Nephron (organoid): ENCODE data around the gene PON3.

Experiments
- H3K27ac Mint-ChIP-seq, 3 experiments: 2 replicates each; pipeline ENCODE4 v1.8.0; 2020; ENCODE audit warnings: mixed read lengths in 3 of 3, mild to moderate bottlenecking in 2 of 3, moderate library complexity in 1 of 3
- H3K27me3 Mint-ChIP-seq: 2 replicates; pipeline ENCODE4 v1.8.0; 2021; ENCODE audit warnings: low read depth, mild to moderate bottlenecking, moderate library complexity, mixed read lengths
- H3K36me3 Mint-ChIP-seq: 2 replicates; pipeline ENCODE4 v1.8.0; 2020; ENCODE audit warnings: low read depth, mixed read lengths
- H3K4me1 Mint-ChIP-seq: 2 replicates; pipeline ENCODE4 v1.8.0; 2020; ENCODE audit warnings: mixed read lengths
- H3K4me3 Mint-ChIP-seq, 3 experiments: 2 replicates each; pipeline ENCODE4 v1.8.0; 2020; ENCODE audit warnings: mild to moderate bottlenecking in 3 of 3, mixed read lengths in 3 of 3, moderate library complexity in 2 of 3
- H3K9me3 Mint-ChIP-seq: 2 replicates; pipeline ENCODE4 v1.8.0; 2020; ENCODE audit warnings: mixed read lengths
- CTCF ChIP-seq, 3 experiments: fragments of 200-600 bp; sonication (generic); IDR thresholded peaks; one replicate each; pipeline ENCODE4 v1.5.0; 2021; ENCODE audit warnings: antibody characterized with exemption in 3 of 3; ENCODE audit not compliant: unreplicated experiment in 3 of 3

Gene PON3

GRCh38 chr7:95334447-95334846 lies 61.7 kb downstream of the PON3 start:
- no peak overlapping the region for H3K27ac Mint-ChIP-seq
- H3K4me1 Mint-ChIP-seq = peaks cover 5% of the 10 kb centered on the region
- TF ChIP-seq CTCF (IDR thresholded peaks at IDR 0.05; ENCODE audit: unreplicated experiment in 3 of 3) = no peak
- no peaks in the 10 kb centered on the region for H3K27me3 Mint-ChIP-seq
- H3K9me3 Mint-ChIP-seq = no peaks in the 10 kb centered on the region
- H3K4me3 Mint-ChIP-seq = no peak overlapping the region
- no peaks in the 10 kb centered on the region for H3K36me3 Mint-ChIP-seq

GRCh38 chr7:95330961-95331337 lies 65.2 kb downstream of the PON3 start:
- H3K27me3 Mint-ChIP-seq = peaks cover 7% of the 10 kb centered on the region
- H3K27ac Mint-ChIP-seq = no peak overlapping the region
- H3K36me3 Mint-ChIP-seq = no peaks in the 10 kb centered on the region
- H3K9me3 Mint-ChIP-seq = peaks cover 7% of the 10 kb centered on the region
- H3K4me1 Mint-ChIP-seq = peaks cover 5% of the 10 kb centered on the region
- no peak overlapping the region for H3K4me3 Mint-ChIP-seq
- TF ChIP-seq CTCF (IDR thresholded peaks at IDR 0.05; ENCODE audit: unreplicated experiment in 3 of 3) = no peak

GRCh38 chr7:95330204-95330960 lies 65.8 kb downstream of the PON3 start:
- H3K27me3 Mint-ChIP-seq = peaks cover 9% of the 10 kb centered on the region
- no peak for TF ChIP-seq CTCF (IDR thresholded peaks at IDR 0.05; ENCODE audit: unreplicated experiment in 3 of 3)
- peaks cover 5% of the 10 kb centered on the region for H3K4me1 Mint-ChIP-seq
- H3K27ac Mint-ChIP-seq = no peak overlapping the region
- H3K36me3 Mint-ChIP-seq = no peaks in the 10 kb centered on the region
- no peak overlapping the region for H3K4me3 Mint-ChIP-seq
- peaks cover 7% of the 10 kb centered on the region for H3K9me3 Mint-ChIP-seq

GRCh38 chr7:95327356-95327755 lies 68.8 kb downstream of the PON3 start:
- Mint-ChIP-seq H3K36me3 (no peaks in the 10 kb centered on the region), H3K27me3 (peaks cover 16% of the 10 kb centered on the region), H3K9me3 (peaks cover 7% of the 10 kb centered on the region), H3K27ac (no peak overlapping the region), H3K4me3 (no peak overlapping the region), H3K4me1 (peaks cover 5% of the 10 kb centered on the region)
- no peak for TF ChIP-seq CTCF (IDR thresholded peaks at IDR 0.05; ENCODE audit: unreplicated experiment in 3 of 3)

GRCh38 chr7:95324431-95324830 lies 71.7 kb downstream of the PON3 start, which contains the start of gene PON1:
Gene PON1, minus strand, starts transcription at chr7:95324532. Its CDS starts 57 bp downstream, at chr7:95324475.
- Mint-ChIP-seq H3K4me1 (no peaks in the 10 kb centered on the region), H3K36me3 (no peaks in the 10 kb centered on the region), H3K27me3 (peaks cover 16% of the 10 kb centered on the region), H3K9me3 (peaks cover 7% of the 10 kb centered on the region), H3K27ac (no peak within 1 kb of the TSS), H3K4me3 (no peak within 1 kb of the TSS)
- no peak for TF ChIP-seq CTCF (IDR thresholded peaks at IDR 0.05; ENCODE audit: unreplicated experiment in 3 of 3)
